Stimulated activated naive B cell treated with anti-CD40 and anti-IgM and Interleukin-4, amounts not matched to agents 10 μg/mL and 1 μg/mL and 100 μg/mL, for 72 hours (primary cell): ENCODE measurements around the gene UNC13A.

Source experiments
- ATAC-seq, 2 donors: fragments of 150-1000 bp; cut with Tn5 transposase; replicated peaks; 2 replicates each; pipeline ENCODE4 v1.10.0; 2021; ENCODE audit warnings: moderate library complexity in 1 of 2
- DNase-seq: peaks from one replicate; pipeline ENCODE4 v3.0.0; 2021
- H3K27ac Mint-ChIP-seq: one replicate; pipeline ENCODE4 v1.8.0; 2022; ENCODE audit warnings: mild to moderate bottlenecking, mixed read lengths
- H3K27me3 Mint-ChIP-seq, 2 donors: one replicate each; pipeline ENCODE4 v1.8.0; 2022; ENCODE audit warnings: mixed read lengths in 2 of 2
- H3K36me3 Mint-ChIP-seq, 2 donors: one replicate each; pipeline ENCODE4 v1.8.0; 2022; ENCODE audit warnings: mixed read lengths in 2 of 2, mild to moderate bottlenecking in 1 of 2
- H3K4me1 Mint-ChIP-seq, 2 donors: one replicate each; pipeline ENCODE4 v1.8.0; 2022; ENCODE audit warnings: mixed read lengths in 2 of 2, mild to moderate bottlenecking in 1 of 2
- H3K4me3 Mint-ChIP-seq, 2 donors: one replicate each; pipeline ENCODE4 v1.8.0; 2022; ENCODE audit warnings: mild to moderate bottlenecking in 2 of 2, mixed read lengths in 2 of 2, moderate library complexity in 1 of 2
- H3K9me3 Mint-ChIP-seq, 2 donors: one replicate each; pipeline ENCODE4 v1.8.0; 2022; ENCODE audit warnings: mixed read lengths in 2 of 2, mild to moderate bottlenecking in 1 of 2

The UNC13A gene

DNA sequence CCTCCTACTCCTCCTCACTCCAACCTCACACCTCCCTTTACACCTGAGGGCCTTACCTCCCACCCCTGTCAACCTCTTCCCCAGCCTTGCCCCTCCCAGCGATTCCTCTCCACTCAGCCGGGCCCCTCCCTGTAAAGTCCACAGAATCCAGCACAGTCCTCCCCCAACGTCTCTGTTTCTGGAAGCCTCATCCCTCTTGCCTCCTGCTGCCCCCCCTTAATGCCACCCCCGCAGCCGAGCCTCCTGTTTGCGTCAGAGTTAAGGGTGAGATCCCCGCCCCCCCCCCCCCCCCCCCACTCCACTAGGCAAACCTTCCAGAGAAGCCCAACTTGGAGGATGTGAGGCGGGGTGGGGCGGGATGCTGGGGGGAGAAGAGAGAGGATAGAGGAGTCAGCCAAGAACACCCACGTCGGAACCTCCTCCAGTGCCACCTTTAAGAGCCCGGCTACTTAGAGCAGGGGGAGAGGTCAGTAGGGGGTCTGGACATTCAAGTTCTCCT lies 2.1 kb downstream of the UNC13A start:
- no peak for ATAC-seq

DNA sequence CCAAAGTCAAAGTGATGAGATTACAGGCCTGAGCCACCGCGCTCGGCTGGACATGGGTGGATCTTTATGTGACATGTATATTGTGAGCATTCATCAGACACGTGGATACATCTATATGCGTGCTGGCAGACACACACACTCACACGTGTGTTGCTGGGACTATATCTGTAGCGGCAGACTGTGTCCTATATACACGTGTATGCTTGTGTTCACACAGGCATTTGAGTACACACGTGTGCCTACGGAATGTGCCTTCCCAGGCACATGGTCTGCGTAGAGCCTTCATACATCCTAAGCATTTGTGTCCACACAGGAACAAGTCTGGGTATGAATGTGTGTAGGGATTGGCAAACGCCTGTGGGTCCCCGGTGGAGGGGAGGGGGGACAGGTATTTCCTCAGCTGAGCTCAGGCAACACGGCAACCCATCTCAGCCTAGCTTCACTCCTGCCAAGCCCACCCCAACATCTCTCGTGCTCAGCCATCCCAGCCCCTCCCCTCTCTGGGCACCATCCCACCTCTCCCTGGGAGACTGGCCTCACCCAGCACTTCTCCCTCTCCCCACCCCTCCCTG lies 2.6 kb downstream of the UNC13A start:
- H3K4me3 Mint-ChIP-seq, result no peak overlapping the region
- peaks cover 57 to 79% of the 10 kb centered on the region in 2 donors for H3K27me3 Mint-ChIP-seq
- ATAC-seq, result no peak
- H3K36me3 Mint-ChIP-seq, result peaks cover 3 to 4% of the 10 kb centered on the region in 2 donors
- DNase-seq, result no peak
- H3K9me3 Mint-ChIP-seq, result no peaks in the 10 kb centered on the region
- no peak overlapping the region for H3K27ac Mint-ChIP-seq
- H3K4me1 Mint-ChIP-seq, result peaks cover 10 to 28% of the 10 kb centered on the region in 2 donors

More for the DNA sequence above, 2.1 kb downstream of the UNC13A start:
- Mint-ChIP-seq H3K36me3 (peaks cover 3 to 4% of the 10 kb centered on the region in 2 donors), H3K27me3 (peaks cover 59 to 81% of the 10 kb centered on the region in 2 donors), H3K4me1 (peaks cover 10 to 22% of the 10 kb centered on the region in 2 donors), H3K9me3 (no peaks in the 10 kb centered on the region), H3K27ac (no peak overlapping the region), H3K4me3 (no peak overlapping the region)
- DNase-seq, result no peak

DNA sequence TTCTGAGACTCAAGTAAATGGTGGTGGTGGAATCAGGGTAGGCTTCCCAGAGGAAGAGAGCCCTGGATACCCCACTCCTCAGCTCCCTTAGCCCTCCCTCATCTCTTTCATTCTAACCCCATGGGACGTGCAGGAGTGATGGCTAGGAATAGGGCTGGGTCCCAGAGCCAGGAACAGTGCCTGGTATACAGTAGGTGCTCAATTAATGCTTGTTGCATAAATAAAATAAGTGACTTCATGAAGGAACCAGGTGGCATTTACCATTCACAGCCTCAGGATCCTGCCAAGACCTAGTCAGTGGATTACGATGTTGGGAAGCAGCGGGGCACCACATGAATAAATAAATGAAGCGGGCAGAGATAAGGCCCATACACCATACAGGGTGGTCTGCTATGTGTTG lies 3.9 kb downstream of the UNC13A start:
- peaks cover 65 to 81% of the 10 kb centered on the region in 2 donors for H3K27me3 Mint-ChIP-seq
- H3K4me3 Mint-ChIP-seq, result no peak overlapping the region
- DNase-seq (no peak), ATAC-seq (no peak)
- H3K9me3 Mint-ChIP-seq, result no peaks in the 10 kb centered on the region
- H3K4me1 Mint-ChIP-seq, result peaks cover 19 to 40% of the 10 kb centered on the region in 2 donors
- no peak overlapping the region for H3K27ac Mint-ChIP-seq
- peaks cover 3 to 4% of the 10 kb centered on the region in 2 donors for H3K36me3 Mint-ChIP-seq

DNA sequence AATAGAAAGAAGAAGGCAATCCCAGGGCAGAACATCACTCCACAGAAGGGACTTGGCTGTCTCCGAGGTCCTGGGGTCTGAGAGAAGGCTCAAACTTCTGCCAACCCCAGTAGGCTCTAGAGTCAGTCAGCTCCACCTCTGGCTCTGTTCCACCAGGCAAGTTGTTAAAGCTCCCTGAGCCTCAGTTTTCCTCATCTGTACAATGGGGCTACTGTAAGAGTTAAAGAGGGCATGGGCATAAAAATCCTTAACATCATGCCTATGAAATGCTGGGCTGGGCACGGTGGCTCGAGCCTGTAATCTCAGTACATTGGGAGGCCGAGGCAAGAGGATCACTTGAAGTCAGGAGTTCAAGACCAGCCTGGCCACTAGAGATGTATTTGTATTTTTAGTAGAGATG lies 5.1 kb downstream of the UNC13A start:
- Mint-ChIP-seq H3K27me3 (peaks cover 65 to 82% of the 10 kb centered on the region in 2 donors), H3K27ac (no peak overlapping the region), H3K4me3 (no peak overlapping the region), H3K4me1 (peaks cover 17 to 35% of the 10 kb centered on the region in 2 donors), H3K36me3 (peaks cover 0 to 1% of the 10 kb centered on the region in 2 donors), H3K9me3 (no peaks in the 10 kb centered on the region)
- no peak for ATAC-seq
- no peak for DNase-seq

DNA sequence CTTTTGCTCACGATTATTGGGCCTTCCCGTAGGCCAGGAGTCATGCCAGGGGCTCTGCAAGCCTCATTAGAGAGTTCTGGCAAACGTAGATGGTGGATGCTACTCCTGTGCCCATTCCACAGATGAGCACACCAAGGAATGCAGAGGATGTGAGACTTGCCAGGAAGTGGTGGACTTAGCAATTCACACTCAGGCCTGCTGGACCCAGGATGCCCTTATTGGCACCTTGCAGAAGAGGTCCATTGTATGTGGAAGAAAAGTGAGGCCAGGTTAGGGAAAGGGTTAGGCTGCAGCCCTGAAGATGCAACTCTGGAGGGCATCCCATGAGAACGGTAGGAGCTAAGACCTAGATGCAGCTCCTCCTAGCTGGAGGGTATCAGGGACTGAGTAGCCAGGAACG lies 5.9 kb downstream of the UNC13A start:
- peaks cover 66 to 83% of the 10 kb centered on the region in 2 donors for H3K27me3 Mint-ChIP-seq
- DNase-seq (no peak), ATAC-seq (no peak)
- H3K4me3 Mint-ChIP-seq, result no peak overlapping the region
- H3K9me3 Mint-ChIP-seq, result no peaks in the 10 kb centered on the region
- H3K36me3 Mint-ChIP-seq, result no peaks in the 10 kb centered on the region
- peaks cover 12 to 29% of the 10 kb centered on the region in 2 donors for H3K4me1 Mint-ChIP-seq
- no peak overlapping the region for H3K27ac Mint-ChIP-seq

DNA sequence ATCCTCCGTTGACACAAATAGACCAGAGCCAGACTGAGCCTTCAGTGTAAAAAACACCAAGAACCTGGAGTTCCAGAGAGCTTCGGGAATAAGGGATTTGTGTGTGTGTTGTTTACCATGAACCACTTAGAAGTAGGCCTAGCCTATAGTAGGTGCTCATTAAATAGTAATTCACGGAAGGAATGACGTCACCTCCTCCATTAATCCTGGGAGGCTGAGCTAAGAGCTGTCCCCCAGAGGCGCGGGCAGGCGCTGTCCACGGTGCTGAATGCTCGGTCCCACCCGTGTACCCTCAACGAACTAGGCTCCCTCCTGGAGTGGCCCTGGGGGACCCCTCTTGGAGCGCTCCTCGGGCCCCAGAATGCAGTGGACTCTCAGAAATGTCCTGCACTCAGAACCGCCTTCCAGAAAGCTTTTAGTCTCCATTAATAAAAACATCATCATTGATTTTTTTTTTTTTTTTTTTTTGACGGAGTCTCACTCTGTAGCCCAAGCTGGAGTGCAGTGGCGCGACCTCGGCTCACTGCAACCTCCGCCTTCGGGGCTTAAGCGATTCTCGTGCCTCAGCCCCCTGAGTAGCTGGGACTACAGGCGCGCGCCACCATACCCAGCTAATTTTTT lies 6.5 kb downstream of the UNC13A start:
- no peak for DNase-seq
- no peaks in the 10 kb centered on the region for H3K36me3 Mint-ChIP-seq
- H3K4me1 Mint-ChIP-seq, result peaks cover 12 to 24% of the 10 kb centered on the region in 2 donors
- no peak overlapping the region for H3K27ac Mint-ChIP-seq
- H3K9me3 Mint-ChIP-seq, result no peaks in the 10 kb centered on the region
- ATAC-seq, result peak in 1 of 2 donors; percentile 14
- H3K4me3 Mint-ChIP-seq, result no peak overlapping the region
- peaks cover 61 to 85% of the 10 kb centered on the region in 2 donors for H3K27me3 Mint-ChIP-seq

DNA sequence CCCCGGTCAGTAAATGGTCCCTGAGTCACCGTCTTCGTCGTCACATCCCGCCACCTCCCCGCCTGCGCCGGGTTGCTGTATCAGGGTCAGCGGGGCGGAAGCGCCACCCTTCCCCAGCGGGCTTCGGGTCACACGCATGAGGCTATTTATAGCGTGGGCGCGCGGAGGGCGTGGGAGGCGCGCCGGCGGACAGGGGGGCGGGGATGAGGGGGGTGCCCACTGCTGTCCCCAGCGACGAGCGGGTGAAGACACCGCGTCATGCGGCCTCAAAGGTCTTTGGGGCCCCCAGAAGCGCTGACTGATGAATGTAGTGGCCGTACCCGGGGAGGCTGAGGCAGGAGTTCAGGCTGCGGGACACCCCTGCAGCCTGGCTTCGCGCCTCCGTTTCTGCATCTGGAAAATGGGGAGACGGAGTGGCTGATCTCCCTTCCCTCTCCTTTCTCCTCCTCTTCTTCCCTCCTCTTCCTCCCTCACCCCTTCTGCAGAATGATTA lies 7.9 kb downstream of the UNC13A start:
- Mint-ChIP-seq H3K9me3 (no peaks in the 10 kb centered on the region), H3K27me3 (peaks cover 56 to 87% of the 10 kb centered on the region in 2 donors)

DNA sequence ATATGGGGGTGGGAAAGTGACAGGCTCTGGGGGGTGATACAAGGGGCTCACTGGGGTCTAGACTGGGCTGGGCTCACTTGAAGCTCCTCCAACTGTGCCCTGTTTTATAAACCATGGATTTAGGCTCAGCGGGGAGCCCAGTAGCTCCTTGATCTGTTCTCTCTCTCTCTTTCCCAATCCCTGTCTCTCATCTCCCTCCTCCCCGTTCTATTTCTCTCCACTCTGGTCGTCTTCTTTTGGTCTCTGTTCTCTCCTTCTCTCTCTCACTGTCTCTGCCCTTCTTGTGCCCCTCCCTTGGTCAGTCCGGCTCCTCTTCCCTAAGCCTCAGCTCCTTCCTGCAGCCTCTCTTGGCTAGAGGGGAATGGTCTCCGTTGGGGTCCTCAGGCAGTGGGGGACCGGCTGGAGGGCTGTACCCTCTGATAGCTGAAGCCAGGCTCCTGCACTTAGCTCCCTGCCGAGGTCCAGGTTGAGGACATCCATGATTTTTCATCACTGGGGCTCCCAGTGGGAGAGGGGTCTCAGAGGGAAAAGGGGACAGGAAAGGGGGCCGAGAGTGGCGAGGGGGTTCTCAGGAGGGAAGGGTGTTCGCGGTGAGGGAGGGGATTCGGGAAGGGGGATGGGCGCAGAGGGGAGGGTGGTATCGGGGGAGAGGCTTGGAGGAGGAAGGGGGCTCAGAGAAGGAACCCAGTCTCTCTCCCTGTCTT lies 8.5 kb downstream of the UNC13A start:
- Mint-ChIP-seq H3K36me3 (no peaks in the 10 kb centered on the region), H3K4me1 (peaks cover 12 to 24% of the 10 kb centered on the region in 2 donors), H3K4me3 (peak overlapping the region; percentile 76 to 82), H3K9me3 (no peaks in the 10 kb centered on the region), H3K27me3 (peaks cover 53 to 82% of the 10 kb centered on the region in 2 donors), H3K27ac (peak overlapping the region; percentile 59)
- no peak for DNase-seq
- ATAC-seq, result no peak

More for the DNA sequence above, 7.9 kb downstream of the UNC13A start:
- peak overlapping the region; percentile 59 for H3K27ac Mint-ChIP-seq
- peaks cover 12 to 24% of the 10 kb centered on the region in 2 donors for H3K4me1 Mint-ChIP-seq
- H3K36me3 Mint-ChIP-seq, result no peaks in the 10 kb centered on the region
- ATAC-seq, result peak; percentile 97 to 98
- DNase-seq, result peak; percentile 71
- H3K4me3 Mint-ChIP-seq, result peak overlapping the region; percentile 76 to 82

DNA sequence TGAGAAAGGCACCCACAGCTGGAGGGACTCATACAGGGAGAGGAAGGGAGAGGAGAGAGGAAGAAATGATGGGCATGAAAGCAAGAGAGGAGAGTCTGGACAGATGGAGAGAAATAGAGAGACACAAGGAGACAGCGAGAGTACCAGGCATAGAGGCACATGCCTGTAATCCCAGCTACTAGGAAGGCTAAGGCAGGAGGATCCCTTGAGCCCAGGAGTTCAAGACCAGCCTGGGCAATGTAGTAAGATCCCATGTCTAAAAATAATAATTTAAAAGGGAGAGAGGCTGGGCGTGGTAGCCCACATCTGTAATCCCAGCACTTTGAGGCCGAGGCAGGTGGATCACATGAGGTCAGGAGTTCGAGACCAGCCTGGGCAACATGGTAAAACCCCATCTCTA lies 9.3 kb downstream of the UNC13A start:
- Mint-ChIP-seq H3K9me3 (no peaks in the 10 kb centered on the region), H3K27ac (no peak overlapping the region), H3K36me3 (no peaks in the 10 kb centered on the region), H3K27me3 (peaks cover 52 to 82% of the 10 kb centered on the region in 2 donors), H3K4me3 (peak overlapping the region in 1 of 2 donors; percentile 2), H3K4me1 (peaks cover 12 to 24% of the 10 kb centered on the region in 2 donors)
- DNase-seq, result no peak
- no peak for ATAC-seq

DNA sequence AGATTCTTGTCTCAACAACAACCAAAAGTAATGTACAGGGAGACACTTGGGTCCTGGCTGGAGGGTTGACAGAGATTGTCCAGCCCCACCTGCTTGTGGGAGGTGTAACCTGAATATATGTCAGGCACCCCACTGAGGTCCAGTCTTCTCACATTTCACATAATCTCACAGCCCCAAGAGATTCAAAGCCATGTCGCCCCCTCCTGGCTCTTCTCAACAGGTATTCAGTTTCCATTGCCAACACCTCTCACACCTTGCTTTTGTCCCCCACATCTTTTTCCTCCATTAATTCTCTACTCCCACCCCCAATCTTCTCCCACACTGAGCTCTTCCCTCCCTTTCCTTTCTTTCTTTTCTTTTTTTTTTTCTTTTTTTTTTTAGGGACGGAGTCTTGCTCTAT lies 11.2 kb downstream of the UNC13A start:
- Mint-ChIP-seq H3K9me3 (peaks cover under 1 to 2% of the 10 kb centered on the region in 2 donors), H3K27ac (no peak overlapping the region), H3K4me1 (peaks cover 12 to 24% of the 10 kb centered on the region in 2 donors), H3K36me3 (no peaks in the 10 kb centered on the region), H3K4me3 (no peak overlapping the region), H3K27me3 (peaks cover 44 to 67% of the 10 kb centered on the region in 2 donors)
- no peak for DNase-seq
- ATAC-seq, result no peak

DNA sequence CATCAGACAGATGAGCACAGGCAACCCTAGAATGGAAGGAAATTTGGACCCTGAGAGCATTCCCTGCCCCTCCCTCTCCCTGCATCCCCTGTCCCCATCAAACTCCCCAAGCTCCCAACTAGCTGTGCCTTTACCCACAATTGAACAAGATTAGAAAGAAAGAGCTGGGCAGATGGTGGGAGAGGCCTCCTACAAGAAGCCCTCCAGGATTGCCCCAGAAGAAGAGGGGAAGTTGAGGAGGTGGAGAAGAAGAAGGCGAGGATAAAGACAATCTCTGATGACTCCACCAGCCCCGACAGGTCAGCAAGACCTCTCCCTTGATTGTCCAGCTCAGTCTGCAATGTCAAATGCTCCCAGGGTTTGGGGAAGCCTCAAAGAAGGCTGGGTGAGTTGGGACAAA lies 11.9 kb downstream of the UNC13A start:
- H3K27me3 Mint-ChIP-seq, result peaks cover 42 to 64% of the 10 kb centered on the region in 2 donors

DNA sequence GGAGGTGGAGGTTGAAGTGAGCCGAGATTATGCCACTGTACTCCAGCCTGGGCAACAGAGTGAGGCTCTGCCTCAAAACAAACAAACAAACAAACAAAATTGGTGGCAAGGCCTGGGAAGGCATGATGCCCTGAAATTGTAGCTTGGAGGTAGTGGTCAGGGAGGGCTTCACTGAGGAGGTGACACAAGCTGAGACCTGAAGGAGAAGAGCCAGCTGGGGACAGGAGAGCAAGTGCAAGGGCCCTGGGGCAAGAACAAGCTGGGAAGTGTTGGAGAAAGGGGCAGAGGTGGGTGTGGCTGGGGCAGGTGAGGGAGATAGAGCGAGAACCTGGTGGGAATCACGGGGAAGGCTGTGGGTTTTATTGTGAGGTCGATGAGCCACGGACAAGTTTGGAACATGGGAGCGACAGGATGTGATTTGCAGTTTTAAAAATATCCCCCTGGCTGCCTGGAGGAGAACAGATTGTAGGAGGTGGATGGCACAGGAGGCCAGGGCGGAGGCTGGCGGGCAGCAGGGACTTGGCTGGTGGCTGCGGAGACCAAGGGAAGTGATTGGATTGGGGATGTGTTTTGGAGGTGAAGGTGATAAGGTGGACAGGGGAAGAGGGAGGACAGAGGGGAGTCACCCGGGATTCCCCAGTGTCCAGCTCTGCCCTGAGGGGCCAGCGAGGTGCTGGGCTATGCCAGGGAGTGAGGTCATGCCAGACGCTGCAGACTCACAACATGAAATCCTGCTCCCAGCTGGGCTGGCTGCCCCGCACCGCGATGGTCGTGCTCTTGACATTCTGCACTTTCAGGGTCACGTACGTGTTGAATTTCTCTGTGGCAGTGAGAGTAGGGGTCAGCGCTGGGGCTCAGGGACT lies 14.0 kb downstream of the UNC13A start:
- no peaks in the 10 kb centered on the region for H3K4me1 Mint-ChIP-seq
- ATAC-seq (no peak), DNase-seq (no peak)
- no peaks in the 10 kb centered on the region for H3K36me3 Mint-ChIP-seq
- H3K9me3 Mint-ChIP-seq, result peaks cover 2 to 4% of the 10 kb centered on the region in 2 donors
- H3K27me3 Mint-ChIP-seq, result peaks cover 29 to 47% of the 10 kb centered on the region in 2 donors
- H3K4me3 Mint-ChIP-seq, result no peak overlapping the region
- H3K27ac Mint-ChIP-seq, result no peak overlapping the region

More for the DNA sequence above, 11.9 kb downstream of the UNC13A start:
- Mint-ChIP-seq H3K9me3 (peaks cover 2 to 4% of the 10 kb centered on the region in 2 donors), H3K27ac (no peak overlapping the region), H3K36me3 (no peaks in the 10 kb centered on the region), H3K4me3 (no peak overlapping the region), H3K4me1 (peaks cover 12 to 21% of the 10 kb centered on the region in 2 donors)
- DNase-seq (no peak), ATAC-seq (no peak)

DNA sequence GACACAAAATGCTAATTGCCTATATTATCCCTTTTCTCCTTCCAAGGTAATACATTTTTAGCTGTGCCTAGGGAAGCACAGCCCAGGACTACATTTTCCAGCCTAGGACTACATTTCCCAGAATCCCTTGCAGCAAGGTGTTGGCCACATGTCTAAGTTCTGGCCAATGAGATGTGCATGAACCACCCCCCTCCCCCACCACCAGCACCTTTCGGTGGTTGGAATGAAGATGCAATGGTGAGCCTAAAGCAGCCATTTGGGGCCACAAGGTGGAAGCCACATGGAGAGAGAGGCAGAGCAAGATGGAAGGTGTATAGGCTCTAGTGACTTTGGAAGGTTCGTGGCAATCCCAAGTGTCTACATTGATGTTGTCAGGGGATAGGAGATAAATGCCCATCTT lies 16.2 kb downstream of the UNC13A start:
- Mint-ChIP-seq H3K4me1 (no peaks in the 10 kb centered on the region), H3K4me3 (no peak overlapping the region), H3K36me3 (no peaks in the 10 kb centered on the region), H3K9me3 (peaks cover 2 to 4% of the 10 kb centered on the region in 2 donors), H3K27ac (no peak overlapping the region), H3K27me3 (peaks cover 16 to 27% of the 10 kb centered on the region in 2 donors)
- peak; percentile 73 for ATAC-seq
- peak; percentile 12 for DNase-seq
